Measurements from ENCODE around the gene MISP.

DNA sequence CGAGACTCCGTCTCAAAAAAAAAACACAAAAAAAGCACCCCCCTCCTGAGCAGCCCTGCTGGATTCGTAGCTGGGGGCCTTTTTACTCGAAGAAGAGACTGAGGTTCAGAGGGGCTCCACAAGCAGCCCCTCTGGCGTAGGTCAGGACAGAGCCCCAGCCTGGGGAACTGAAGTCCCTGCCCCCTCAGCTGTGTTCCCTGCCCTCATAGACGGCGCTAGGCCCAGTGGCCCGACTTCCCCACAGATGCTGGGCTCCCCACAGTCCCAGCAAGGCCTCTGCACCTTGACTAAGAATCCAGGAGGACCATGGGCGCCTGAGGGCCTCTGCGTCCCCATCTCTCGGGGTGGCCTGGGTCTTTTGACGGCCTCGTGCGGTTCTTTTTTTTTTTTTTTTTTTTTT is 1.1 kb upstream of the MISP start:
- TF ChIP-seq SP1 (IDR thresholded peaks at IDR 0.05) (no peak), L3MBTL2 (conservative IDR thresholded peaks at IDR 0.05) (no peak), TARDBP (IDR thresholded peaks at IDR 0.05) (no peak), BHLHE40 (IDR thresholded peaks at IDR 0.05; ENCODE audit: borderline replicate concordance) (no peak), ELF4 (IDR thresholded peaks at IDR 0.05) (no peak), FOXM1 (IDR thresholded peaks at IDR 0.05; ENCODE audit: borderline replicate concordance) (no peak), FOXK2 (IDR thresholded peaks at IDR 0.05) (no peak)
- TF ChIP-seq, protein P1, sequence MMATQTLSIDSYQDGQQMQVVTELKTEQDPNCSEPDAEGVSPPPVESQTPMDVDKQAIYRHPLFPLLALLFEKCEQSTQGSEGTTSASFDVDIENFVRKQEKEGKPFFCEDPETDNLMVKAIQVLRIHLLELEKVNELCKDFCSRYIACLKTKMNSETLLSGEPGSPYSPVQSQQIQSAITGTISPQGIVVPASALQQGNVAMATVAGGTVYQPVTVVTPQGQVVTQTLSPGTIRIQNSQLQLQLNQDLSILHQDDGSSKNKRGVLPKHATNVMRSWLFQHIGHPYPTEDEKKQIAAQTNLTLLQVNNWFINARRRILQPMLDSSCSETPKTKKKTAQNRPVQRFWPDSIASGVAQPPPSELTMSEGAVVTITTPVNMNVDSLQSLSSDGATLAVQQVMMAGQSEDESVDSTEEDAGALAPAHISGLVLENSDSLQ (IDR thresholded peaks at IDR 0.05) = no peak

All from HEK293T (cell line).